GM18868 (cell line): ENCODE measurements around the gene CTSL.
"Not testable (repeated sequence)": the region's sequence is repeated elsewhere in the genome, so short reads cannot be mapped to it uniquely, and the experiment has no call there.

Source experiments
- ATAC-seq: cut with Tn5 transposase; IDR thresholded peaks from one replicate; pipeline ENCODE4 v1.9.1; 2021; ENCODE audit warnings: mild to moderate bottlenecking, moderate library complexity; ENCODE audit not compliant: unreplicated experiment

CTSL gene

DNA sequence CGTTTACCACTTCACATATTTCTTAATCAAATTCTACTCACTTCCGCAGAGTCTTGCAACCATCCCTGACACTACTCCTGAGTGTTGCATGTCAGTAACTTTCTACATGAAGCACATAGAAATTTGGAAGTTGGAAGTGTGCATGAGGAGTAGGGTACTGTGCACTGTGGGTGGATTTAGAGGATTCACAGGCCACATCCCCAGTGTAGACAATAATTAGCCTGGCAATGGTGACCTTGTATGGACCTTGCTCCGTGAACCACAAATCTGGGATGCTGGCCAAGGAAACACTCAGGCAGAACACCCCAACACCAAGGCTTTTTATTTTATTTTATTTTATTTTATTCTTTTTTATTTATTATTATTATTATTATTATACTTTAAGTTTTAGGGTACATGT, 25.5 kb downstream of the CTSL start:
- no peak for ATAC-seq

DNA sequence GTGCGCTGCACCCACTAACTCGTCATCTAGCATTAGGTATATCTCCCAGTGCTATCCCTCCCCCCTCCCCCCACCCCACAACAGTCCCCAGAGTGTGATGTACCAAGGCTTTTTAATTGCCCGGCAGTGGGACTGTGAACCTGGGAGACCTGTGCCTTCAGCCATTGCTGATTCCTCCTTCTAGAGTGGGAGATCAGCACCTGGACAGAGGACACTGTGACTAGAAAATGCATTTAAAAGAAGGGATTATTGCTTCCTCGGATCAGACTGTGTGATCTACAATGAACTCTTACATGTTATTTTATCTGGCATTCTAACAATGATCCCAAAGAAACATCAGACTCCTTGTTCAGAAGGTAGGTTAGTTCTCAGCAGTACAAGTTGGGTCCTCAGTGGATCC, 25.9 kb downstream of the CTSL start:
- no peak for ATAC-seq

DNA sequence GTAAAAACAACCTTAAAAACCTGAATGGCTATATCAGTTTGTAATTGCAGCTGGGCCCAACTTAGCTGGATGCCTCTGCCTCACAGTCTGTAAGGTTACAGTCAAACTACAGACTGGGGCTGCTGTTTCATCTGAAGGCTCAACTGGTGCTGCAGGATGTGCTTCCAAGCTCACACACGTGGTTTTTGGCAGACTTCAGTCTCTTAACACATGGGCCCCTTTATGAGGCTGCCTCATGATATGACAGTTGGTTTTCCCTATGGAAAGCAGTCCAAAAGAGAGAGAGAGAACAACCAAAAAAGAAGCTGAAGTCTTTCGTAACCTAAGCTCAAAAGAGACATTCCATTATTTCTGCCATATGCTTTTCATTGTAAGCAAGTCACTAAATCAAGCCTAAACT, 27.4 kb downstream of the CTSL start:
- no peak for ATAC-seq

DNA sequence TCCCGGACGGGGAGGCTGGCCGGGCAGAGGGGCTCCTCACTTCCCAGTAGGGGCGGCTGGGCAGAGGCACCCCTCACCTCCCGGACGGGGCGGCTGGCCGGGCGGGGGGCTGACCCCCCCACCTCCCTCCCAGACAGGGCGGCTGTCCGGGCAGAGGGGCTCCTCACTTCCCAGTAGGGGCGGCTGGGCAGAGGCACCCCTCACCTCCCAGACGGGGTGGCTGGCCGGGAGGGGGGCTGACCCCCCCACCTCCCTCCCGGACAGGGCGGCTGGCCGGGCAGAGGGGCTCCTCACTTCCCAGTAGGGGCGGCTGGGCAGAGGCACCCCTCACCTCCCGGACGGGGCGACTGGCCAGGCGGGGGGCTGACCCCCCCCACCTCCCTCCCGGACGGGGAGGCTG, 32.4 kb downstream of the CTSL start:
- ATAC-seq = not testable (repeated sequence)

DNA sequence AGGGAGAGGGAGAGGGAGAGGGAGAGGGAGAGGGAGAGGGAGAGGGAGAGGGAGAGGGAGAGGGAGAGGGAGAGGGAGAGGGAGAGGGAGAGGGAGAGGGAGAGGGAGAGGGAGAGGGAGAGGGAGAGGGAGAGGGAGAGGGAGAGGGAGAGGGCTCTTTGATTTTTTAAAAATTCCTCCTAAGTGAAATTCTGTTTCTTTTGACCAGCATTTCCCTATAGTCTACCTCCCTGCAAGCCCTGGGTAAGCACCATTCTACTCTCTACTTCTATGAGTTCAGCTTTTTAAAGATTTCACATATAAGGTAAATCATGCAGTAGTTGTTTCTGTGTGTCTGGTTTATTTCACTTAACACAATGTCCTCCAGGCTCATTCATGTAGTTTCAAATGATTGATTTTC, 34.1 kb downstream of the CTSL start:
- ATAC-seq = not testable (repeated sequence)

DNA sequence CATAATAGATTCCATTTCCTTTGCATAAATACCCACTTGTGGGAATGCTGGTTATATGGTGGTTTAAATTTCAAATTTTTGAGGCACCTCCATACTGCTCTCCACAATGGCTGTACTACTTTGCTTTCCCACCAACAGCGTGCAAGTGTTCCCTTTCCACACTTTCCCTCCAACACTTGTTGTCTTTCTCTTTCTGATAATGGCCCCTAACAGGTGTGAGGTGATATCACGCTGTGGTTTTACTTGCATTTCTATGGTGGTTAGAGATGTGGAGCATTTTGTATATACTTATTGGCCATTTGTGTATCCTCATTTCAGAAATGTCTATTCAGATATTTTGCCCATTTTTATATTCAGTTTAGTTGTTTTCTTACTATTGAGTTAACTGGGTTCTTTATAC, 34.6 kb downstream of the CTSL start:
- no peak for ATAC-seq

DNA sequence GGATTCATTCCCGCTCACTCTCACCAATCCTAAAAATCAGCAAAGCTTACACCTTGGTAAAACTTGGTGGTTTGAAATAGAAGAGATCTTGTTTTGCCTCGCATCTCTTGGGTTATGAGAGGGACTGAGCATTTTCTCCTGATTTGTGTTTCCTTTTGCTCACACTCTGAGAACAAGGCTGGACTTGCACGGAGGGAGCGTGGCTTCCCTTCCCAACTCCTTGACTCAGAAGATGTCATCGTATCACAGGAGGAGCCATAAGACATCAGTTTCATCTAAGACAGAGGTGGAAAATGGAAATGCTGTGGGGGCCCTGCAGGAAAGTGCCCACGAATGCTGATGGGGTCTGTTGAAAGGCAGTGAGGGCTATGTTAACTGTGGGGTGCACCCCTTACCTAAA, 37.4 kb downstream of the CTSL start:
- ATAC-seq = no peak

DNA sequence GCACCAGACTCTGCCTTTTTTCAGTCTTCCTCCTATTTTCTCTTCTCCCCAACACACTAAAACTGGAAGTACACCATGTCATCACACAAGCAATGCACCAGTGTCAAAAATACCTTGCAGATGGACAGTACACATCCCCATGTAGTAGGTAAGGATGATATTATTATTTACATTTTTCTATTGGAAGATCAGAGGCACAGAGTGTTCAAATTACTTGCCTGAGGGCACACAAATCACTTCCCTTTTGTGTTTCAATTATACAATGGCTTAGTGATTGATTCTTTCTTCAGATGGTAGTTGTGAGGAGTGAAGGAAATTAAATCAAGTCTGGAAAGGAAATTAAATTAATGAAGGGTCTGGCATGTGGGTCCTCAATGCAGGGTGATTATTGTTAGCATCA, 39.6 kb downstream of the CTSL start:
- ATAC-seq = no peak

DNA sequence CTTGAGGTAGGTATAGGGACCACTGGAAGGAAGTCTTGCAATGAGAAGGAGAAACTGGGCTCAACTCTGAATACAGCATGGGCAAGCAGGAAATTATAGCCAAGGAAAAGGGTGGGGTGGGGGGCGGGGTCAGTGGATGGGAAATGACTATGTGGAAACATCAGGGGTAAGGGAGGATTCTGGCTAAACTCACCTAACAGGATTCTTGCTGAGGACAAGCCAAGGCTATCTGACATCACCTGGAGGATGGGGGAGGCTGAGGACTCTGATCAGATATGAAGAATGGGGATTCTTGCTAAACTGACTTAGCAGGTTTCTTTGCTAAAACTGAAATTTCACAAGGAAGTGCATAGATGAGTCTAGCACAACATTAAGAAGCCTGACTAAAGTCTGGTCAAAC, 40.8 kb downstream of the CTSL start:
- no peak for ATAC-seq

DNA sequence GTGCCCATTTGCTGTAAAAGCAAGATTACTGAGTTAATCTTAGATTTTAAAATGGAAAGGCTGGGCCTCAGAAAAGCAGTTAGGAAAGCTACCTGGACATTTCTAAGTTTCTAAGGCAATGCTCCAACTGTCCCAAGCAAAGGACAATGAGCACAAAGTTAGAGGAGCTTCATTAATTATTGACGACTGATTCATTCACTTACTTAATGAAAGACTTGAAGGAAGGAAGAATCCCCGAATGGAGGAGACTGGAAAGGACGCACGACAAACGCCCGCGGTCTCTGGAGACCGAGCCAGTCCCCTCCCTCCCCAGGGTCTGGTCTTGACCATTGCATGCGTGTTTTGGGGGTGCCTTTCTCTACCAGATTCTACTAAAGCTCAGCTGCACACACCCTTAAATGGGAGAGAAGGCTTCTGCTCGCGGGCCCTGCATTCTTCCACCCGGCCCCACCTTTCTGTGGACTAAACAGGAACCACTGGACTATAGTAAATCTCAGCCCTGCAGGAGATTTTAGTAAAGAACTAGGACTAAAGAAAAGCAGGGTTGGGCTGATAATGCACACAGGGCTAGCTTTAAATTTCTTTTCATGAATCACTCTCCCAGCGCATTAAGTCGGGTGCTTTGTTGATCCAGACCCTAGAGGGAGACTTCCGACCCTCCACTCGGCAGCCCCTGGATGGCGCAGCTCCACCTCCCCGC, 44.8 kb downstream of the CTSL start:
- ATAC-seq = no peak

DNA sequence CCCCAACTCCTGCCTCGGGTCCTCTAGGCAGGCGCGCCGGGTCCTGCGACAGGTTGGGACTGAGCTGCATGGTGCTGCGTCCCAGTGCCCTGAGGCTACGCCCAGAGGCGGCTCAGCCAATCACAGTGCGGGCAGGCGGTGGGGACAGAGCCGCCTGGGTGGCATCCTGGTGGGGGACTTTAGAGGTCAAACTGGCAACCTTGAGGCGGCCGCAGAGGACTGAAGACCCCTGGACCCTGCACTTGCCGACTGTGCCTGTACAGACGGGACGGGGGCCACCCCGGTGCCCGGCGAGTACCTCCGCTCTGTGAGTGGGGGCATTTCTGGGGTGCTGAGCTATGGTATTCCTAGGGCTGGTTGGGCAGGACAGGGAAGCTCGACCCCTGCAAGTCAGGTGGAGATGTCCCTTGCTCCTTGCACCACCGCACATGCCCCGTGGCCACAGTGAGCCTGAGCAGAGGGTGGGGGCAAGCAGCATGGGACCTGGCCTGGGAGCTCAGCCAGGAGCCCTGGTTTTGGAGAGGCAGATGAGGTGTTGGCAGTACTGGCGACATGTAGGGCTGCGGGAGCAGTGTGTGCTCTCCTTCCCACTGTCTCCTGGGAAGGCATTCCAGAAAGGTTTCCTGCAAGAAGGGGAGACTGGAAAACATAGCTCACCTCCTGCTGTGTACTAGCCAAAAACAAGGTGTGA, 45.5 kb downstream of the CTSL start:
- ATAC-seq = no peak

DNA sequence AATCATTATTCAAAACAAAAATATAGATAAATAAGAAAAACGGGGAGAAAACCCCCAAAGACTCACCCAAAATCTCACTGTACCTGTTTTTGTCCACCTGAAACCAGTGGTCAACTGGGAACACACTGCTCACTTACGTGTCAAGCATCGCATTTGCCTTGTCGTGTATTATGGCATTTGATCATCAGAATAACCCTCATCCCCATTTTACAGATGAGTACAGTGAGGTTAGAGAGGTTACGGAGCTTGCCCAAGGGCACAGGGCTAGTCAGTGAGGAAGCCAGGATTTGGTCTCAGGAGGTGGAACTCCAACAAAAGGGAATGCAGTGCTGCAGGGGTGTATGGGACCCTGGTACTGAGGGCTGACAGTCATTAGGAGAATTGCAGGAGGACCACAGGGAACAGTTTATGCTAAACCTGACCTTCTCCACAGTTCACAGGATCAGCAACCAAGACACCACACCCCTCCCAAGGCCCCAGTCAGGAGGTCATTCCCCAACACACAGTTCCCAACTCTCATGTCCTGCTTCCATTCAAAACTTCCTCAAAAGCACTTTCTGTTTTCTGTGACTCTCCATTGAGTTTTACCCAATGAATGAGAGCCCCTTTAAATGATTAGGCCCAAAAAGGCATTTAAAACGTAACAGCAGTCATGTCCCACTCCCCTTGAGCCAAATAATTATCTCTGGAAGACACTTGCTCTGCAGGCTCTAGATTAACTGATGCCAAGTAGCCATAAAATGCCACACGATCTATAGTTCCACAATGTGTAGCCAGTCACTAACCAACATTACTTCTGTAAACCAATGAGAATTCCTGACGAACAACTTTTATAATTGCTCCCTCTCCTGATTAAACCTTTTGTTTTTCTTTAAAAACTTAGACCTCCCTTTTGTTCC, 50.8 kb downstream of the CTSL start:
- ATAC-seq = no peak

DNA sequence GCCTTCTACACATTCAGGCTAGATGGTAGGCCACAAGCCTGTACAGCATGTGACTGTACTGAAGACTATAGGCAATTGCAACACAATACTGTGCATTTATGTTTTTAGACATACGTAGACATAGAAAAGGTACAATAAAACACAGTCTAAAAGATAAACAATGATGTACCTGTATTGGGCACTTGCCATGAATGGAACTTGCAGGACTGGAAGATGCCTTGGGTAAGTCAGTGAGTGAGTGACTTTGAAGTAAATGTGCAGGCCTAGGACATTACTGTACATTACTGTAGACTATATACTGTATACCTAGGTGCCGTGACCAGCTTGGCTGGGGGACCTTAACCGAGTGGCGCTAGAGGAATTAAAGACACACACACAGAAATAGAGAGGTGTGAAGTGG, 53.1 kb downstream of the CTSL start:
- no peak for ATAC-seq
